ENCODE data around the gene ZFAND2B.

GRCh38 chr2:219158025-219158424 lies 48.6 kb upstream of the ZFAND2B start:
- TF ChIP-seq POLR2AphosphoS5 (IDR thresholded peaks at IDR 0.05; ENCODE audit: low read depth, low read length) (no peak), POLR2A (IDR thresholded peaks at IDR 0.05; ENCODE audit: low read depth, low read length) (no peak)
